ENCODE data around the gene RIPK4.

The RIPK4 gene

GRCh38 chr21:41759214-41759840 is 7.5 kb downstream of the RIPK4 start:
- H3K4me3 ChIP-seq (ENCODE audit: low read depth, low read length) = no peak overlapping the region
- ChIA-PET CTCF (interaction anchor here (0.9 to 1.4 kb wide), 3 partner anchors 9 to 146 kb away, joined by 4 to 5 read pairs (median 4); no protein-coding TSS in a partner anchor), POLR2A (interaction anchor here (1.2 kb wide), 1 partner anchor 8 kb away, joined by 3 read pairs; no protein-coding TSS in a partner anchor)
- DNase-seq (ENCODE audit: low read depth, low spot score) = no peak
- TF ChIP-seq CTCF (IDR thresholded peaks at IDR 0.05; ENCODE audit: insufficient read depth, low read length, missing control alignments) = no peak

- TF ChIP-seq CTCF (IDR thresholded peaks at IDR 0.05; ENCODE audit: insufficient read depth, low read length, missing control alignments) = no peak
- POLR2A ChIA-PET = no interaction called here
- CTCF ChIA-PET = interaction anchor here (1.3 to 1.4 kb wide), 2 partner anchors 10 to 58 kb away, joined by 4 to 5 read pairs; no protein-coding TSS in a partner anchor
- DNase-seq (ENCODE audit: low read depth, low spot score) = no peak
- no peak overlapping the region for H3K4me3 ChIP-seq (ENCODE audit: low read depth, low read length)
These were observed 8.3 kb downstream of the RIPK4 start for GRCh38 chr21:41758550-41758949.

DNA sequence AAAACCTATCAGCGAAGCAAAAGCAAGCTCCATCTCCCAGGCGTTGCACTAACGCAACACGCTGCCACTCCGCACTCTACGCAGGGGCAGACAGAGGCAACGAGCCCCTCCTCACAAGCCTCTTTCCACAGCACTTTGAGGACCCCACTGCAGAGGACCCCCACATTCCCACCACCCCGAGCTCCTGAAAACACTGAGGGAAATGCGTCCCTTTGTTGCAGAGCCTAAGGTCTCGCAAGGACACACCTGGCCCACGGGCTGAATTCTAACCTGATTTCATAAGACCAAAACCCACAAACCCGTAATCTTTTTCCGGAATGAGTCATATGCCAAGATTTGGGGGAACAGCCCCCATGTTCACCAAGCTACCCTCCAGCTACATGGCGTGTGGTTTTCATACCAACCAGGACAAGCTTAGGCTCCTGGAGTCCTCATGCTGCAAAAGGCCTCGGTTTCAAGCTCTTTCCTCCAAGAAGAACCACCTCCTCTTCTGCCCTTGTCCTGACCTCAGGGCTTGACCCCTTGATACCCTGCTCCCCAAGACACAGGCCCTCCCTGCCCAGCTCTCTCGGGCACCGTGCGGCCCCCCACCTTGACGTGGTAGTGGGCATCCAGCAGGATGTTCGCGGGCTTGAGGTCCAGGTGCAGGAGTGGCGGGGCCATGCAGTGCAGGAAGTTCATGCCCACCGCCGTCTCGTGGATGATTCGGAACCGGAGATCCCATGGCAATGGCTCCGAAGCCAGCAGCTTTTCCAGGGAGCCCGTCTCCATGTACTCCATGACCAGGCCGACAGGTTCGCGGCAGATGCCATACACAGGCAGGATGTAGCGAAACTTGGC is 10.7 kb downstream of the RIPK4 start:
- ChIA-PET POLR2A (no interaction called here), CTCF (interaction anchor here (1.0 to 2.4 kb wide), 5 partner anchors 9 to 146 kb away, joined by 3 to 7 read pairs (median 4); no protein-coding TSS in a partner anchor)
- H3K4me3 ChIP-seq (ENCODE audit: low read depth, low read length) = no peak overlapping the region
- no peak for DNase-seq (ENCODE audit: low read depth, low spot score)
- TF ChIP-seq CTCF (IDR thresholded peaks at IDR 0.05; ENCODE audit: insufficient read depth, low read length, missing control alignments) = no peak

GRCh38 chr21:41755258-41755933 is 11.5 kb downstream of the RIPK4 start:
- no peak overlapping the region for H3K4me3 ChIP-seq (ENCODE audit: low read depth, low read length)
- POLR2A ChIA-PET = no interaction called here
- no peak for DNase-seq (ENCODE audit: low read depth, low spot score)
- CTCF ChIA-PET = interaction anchor here (1.0 to 2.4 kb wide), 5 partner anchors 10 to 146 kb away, joined by 3 to 7 read pairs (median 4); no protein-coding TSS in a partner anchor
- no peak for TF ChIP-seq CTCF (IDR thresholded peaks at IDR 0.05; ENCODE audit: insufficient read depth, low read length, missing control alignments)

- ChIA-PET POLR2A (no interaction called here), CTCF (interaction anchor here (2.4 kb wide), 1 partner anchor 142 kb away, joined by 7 read pairs; no protein-coding TSS in a partner anchor)
- no peak for DNase-seq (ENCODE audit: low read depth, low spot score)
These were observed 12.4 kb downstream of the RIPK4 start for GRCh38 chr21:41754479-41754891.

More at GRCh38 chr21:41754479-41754891, 12.4 kb downstream of the RIPK4 start:
- no peak for TF ChIP-seq CTCF (IDR thresholded peaks at IDR 0.05; ENCODE audit: insufficient read depth, low read length, missing control alignments)
- no peak overlapping the region for H3K4me3 ChIP-seq (ENCODE audit: low read depth, low read length)

Data from AG04449 (cell line).